Measurements from ENCODE around the gene ADK.
"Not testable (repeated sequence)": the region's sequence is repeated elsewhere in the genome, so short reads cannot be mapped to it uniquely, and the experiment has no call there.

ADK gene

DNA sequence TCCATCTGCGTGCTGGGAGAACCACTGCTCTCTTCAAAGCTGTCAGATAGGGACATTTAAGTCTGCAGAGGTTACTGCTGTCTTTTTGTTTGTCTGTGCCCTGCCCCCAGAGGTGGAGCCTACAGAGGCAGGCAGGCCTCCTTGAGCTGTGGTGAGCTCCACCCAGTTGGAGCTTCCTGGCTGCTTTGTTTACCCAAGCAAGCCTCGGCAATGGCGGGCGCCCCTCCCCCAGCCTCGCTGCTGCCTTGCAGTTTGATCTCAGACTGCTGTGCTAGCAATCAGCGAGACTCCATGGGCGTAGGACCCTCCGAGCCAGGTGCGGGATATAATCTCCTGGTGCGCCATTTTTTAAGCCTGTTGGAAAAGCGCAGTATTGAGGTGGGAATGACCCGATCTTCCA lies 422.5 kb downstream of the ADK start:
- not testable (repeated sequence) for H3K27ac Mint-ChIP-seq; H3K9me3 Mint-ChIP-seq (ENCODE audit: low read depth); H3K4me3 Mint-ChIP-seq; H3K27me3 Mint-ChIP-seq
- Mint-ChIP-seq H3K36me3 (peaks cover 17% of the 10 kb centered on the region), H3K4me1 (ENCODE audit: low read depth) (peaks cover 12% of the 10 kb centered on the region)

DNA sequence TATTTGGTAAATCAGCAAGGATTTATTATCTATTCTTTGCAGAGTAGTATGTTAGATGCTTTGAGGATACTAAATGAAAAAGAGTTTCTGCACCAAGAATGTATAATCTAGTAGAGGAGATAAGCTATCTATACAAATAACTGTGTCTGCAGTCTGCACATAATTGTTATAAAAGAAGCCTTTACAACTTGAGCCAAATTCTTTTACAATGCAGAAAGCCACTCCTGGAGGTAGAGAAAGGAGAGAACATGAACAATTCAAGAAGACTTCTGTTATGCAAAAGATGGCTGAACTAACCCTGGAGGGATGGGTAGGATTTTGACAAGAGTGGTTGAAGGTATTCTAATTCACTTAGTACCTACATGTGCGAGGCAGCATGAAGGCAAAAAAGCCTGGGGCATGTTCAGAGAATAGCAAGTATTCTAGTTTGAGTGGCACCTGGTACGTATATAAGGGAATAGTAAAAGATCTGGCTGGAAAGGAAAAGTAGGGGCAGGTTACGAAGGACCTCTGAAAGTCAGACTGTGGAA lies 424.2 kb downstream of the ADK start:
- peaks cover 17% of the 10 kb centered on the region for H3K36me3 Mint-ChIP-seq

DNA sequence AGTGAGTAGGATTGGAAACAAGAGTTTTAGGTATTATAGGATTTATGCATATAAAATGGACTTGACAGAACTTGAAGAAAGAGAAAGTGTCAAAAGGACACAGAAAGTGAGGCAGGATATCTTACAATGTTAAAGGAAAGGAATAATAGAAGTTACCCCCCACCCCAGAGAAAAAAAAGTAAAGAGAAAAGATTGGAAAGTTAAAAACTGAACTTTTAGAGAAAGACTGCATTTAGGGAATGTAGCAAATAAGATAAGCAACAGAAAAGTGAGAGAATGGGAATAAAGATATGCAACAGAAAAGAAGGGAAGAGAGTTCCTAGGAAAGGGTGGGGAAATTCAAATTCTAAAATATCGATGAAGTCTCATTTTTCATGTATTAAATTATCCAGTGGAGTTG lies 424.9 kb downstream of the ADK start:
- H3K36me3 Mint-ChIP-seq = peaks cover 20% of the 10 kb centered on the region
- H3K4me1 Mint-ChIP-seq (ENCODE audit: low read depth) = peaks cover 12% of the 10 kb centered on the region
- H3K27ac Mint-ChIP-seq = no peak overlapping the region
- no peaks in the 10 kb centered on the region for H3K27me3 Mint-ChIP-seq
- no peak overlapping the region for H3K4me3 Mint-ChIP-seq
- no peaks in the 10 kb centered on the region for H3K9me3 Mint-ChIP-seq (ENCODE audit: low read depth)

More for the DNA sequence above, 424.2 kb downstream of the ADK start:
- Mint-ChIP-seq H3K4me3 (no peak overlapping the region), H3K27ac (no peak overlapping the region), H3K27me3 (no peaks in the 10 kb centered on the region), H3K4me1 (ENCODE audit: low read depth) (peaks cover 12% of the 10 kb centered on the region), H3K9me3 (ENCODE audit: low read depth) (no peaks in the 10 kb centered on the region)

- Mint-ChIP-seq H3K4me3 (no peak overlapping the region), H3K36me3 (peaks cover 23% of the 10 kb centered on the region), H3K9me3 (ENCODE audit: low read depth) (peaks cover 3% of the 10 kb centered on the region)
These were observed 425.6 kb downstream of the ADK start for GRCh38 chr10:74576586-74576985.

GRCh38 chr10:74580438-74580837 lies 429.4 kb downstream of the ADK start:
- not testable (repeated sequence) for H3K27ac Mint-ChIP-seq, H3K27me3 Mint-ChIP-seq
- peaks cover 19% of the 10 kb centered on the region for H3K36me3 Mint-ChIP-seq

More at GRCh38 chr10:74576586-74576985, 425.6 kb downstream of the ADK start:
- H3K27ac Mint-ChIP-seq = peak overlapping the region; percentile 3
- peaks cover 16% of the 10 kb centered on the region for H3K4me1 Mint-ChIP-seq (ENCODE audit: low read depth)
- H3K27me3 Mint-ChIP-seq = no peaks in the 10 kb centered on the region

DNA sequence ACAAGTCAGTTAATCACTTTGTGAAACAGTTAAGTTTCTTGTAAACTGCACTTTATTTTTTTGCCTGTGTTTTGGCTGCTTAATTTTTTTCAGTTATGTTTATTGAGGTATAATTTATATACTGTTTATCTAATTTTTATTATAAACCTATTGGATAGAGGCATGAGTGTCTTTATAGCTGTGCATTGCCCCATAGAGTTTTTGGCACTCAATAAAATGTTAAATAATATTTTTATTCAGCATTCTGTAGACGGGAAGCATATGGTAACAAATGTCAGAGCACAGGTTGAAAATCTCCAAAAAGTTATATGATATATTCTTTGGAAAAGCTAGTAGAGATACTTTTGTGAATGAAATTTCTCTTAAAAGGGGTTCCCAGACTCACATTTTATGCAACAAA lies 431.5 kb downstream of the ADK start:
- peaks cover 4% of the 10 kb centered on the region for H3K9me3 Mint-ChIP-seq (ENCODE audit: low read depth)
- no peak overlapping the region for H3K4me3 Mint-ChIP-seq
- no peaks in the 10 kb centered on the region for H3K27me3 Mint-ChIP-seq
- H3K4me1 Mint-ChIP-seq (ENCODE audit: low read depth) = peaks cover 45% of the 10 kb centered on the region
- peaks cover 17% of the 10 kb centered on the region for H3K36me3 Mint-ChIP-seq
- peak overlapping the region; percentile 100 for H3K27ac Mint-ChIP-seq

More at GRCh38 chr10:74580438-74580837, 429.4 kb downstream of the ADK start:
- not testable (repeated sequence) for H3K4me3 Mint-ChIP-seq; H3K9me3 Mint-ChIP-seq (ENCODE audit: low read depth)
- peaks cover 38% of the 10 kb centered on the region for H3K4me1 Mint-ChIP-seq (ENCODE audit: low read depth)

DNA sequence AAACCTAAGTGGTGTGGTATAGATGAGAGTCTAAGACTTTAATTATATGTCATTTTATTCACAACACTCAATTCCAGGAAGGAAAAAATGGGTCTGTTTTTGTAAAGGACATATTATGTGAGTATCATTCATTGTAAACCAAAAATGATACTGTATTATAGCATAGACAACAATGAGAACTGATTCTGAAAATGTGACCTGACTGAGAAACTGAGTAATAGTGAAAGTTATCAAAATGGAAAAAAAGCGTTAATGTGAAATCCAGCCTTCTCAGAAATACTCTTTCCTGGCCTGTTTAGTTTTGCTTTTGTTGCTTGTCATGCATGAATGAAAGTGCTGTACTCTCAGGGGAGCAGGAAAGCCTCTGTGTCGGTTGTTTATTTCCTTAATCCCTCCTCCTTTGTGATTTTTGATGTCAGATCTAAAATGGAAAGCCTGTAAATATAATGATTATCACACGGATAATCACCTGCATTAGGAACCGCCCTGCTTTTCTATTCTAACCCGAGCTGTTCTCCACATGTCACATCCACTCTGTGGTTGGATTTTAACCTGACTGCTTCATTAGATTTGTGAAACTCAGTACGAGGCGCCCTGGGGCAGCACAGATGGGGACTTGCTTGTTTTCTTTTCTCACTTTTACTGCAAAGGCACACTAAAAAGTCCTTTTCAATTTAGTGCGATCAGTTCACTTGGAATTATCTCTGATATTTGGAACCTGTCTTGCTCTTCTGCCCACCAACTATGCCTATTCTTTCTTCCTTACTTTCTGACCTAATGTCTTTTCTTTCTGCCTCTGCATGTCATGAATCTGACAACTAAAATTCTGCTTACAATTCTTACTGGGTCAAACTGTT lies 434.4 kb downstream of the ADK start:
- Mint-ChIP-seq H3K27me3 (no peaks in the 10 kb centered on the region), H3K4me1 (ENCODE audit: low read depth) (peaks cover 74% of the 10 kb centered on the region), H3K4me3 (peak overlapping the region; percentile 92), H3K9me3 (ENCODE audit: low read depth) (peaks cover 4% of the 10 kb centered on the region), H3K36me3 (peaks cover 16% of the 10 kb centered on the region), H3K27ac (peak overlapping the region; percentile 100)

GRCh38 chr10:74586088-74586585 lies 435.1 kb downstream of the ADK start:
- Mint-ChIP-seq H3K36me3 (peaks cover 15% of the 10 kb centered on the region), H3K27ac (peak overlapping the region; percentile 100), H3K27me3 (no peaks in the 10 kb centered on the region), H3K4me3 (peak overlapping the region; percentile 92), H3K9me3 (ENCODE audit: low read depth) (peaks cover 4% of the 10 kb centered on the region), H3K4me1 (ENCODE audit: low read depth) (peaks cover 76% of the 10 kb centered on the region)

GRCh38 chr10:74587109-74587854 lies 436.3 kb downstream of the ADK start:
- H3K36me3 Mint-ChIP-seq = peaks cover 10% of the 10 kb centered on the region
- H3K4me1 Mint-ChIP-seq (ENCODE audit: low read depth) = peaks cover 73% of the 10 kb centered on the region
- H3K4me3 Mint-ChIP-seq = peak overlapping the region; percentile 64

DNA sequence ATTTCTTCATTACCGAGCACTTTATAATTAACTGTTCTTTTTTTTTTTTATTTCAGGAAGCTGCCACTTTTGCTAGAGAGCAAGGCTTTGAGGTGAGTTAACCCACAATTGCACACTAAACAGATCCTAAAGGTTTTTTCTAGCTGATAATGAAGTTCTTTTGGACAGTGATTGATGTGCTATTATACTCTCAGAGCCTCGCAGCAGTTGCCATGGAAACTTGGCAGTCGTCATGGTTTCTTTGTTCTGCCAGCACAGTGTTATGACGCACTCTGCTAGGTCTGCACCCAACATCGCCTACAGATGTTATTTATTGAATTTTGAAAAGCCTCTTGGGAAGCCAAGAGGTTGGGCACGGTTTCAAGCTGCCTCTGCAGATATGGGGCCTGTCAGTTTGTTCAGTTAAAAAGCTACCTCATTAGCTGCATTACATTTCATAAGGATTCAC lies 438.2 kb downstream of the ADK start:
- H3K27ac Mint-ChIP-seq = peak overlapping the region; percentile 91
- H3K4me1 Mint-ChIP-seq (ENCODE audit: low read depth) = peaks cover 69% of the 10 kb centered on the region
- H3K27me3 Mint-ChIP-seq = no peaks in the 10 kb centered on the region
- H3K4me3 Mint-ChIP-seq = peak overlapping the region; percentile 70
- peaks cover 8% of the 10 kb centered on the region for H3K36me3 Mint-ChIP-seq
- no peaks in the 10 kb centered on the region for H3K9me3 Mint-ChIP-seq (ENCODE audit: low read depth)

More at GRCh38 chr10:74587109-74587854, 436.3 kb downstream of the ADK start:
- no peaks in the 10 kb centered on the region for H3K27me3 Mint-ChIP-seq
- peak overlapping the region; percentile 94 for H3K27ac Mint-ChIP-seq
- H3K9me3 Mint-ChIP-seq (ENCODE audit: low read depth) = no peaks in the 10 kb centered on the region

DNA sequence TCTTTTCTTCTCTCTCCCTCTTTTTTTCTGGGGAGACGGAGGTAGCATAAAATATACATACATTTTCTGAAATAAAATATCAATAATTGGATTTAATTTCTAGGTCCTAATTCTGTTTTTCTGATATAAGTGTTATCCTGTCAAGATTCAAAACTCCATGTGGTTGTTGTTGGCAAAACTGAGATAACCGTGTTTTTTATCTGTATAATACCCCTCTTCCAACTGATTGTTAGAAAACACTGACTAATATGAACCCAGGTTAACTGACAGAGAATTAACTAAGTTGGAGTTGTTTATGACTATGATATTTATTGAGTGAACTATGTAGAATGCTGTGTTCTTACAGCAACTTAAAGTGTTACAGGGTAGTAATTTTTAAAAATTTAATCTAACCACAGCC lies 438.8 kb downstream of the ADK start:
- Mint-ChIP-seq H3K27me3 (no peaks in the 10 kb centered on the region), H3K9me3 (ENCODE audit: low read depth) (no peaks in the 10 kb centered on the region), H3K4me1 (ENCODE audit: low read depth) (peaks cover 65% of the 10 kb centered on the region), H3K27ac (peak overlapping the region; percentile 91), H3K4me3 (peak overlapping the region; percentile 70), H3K36me3 (peaks cover 8% of the 10 kb centered on the region)

- Mint-ChIP-seq H3K27ac (peak overlapping the region; percentile 59), H3K27me3 (no peaks in the 10 kb centered on the region), H3K4me3 (no peak overlapping the region), H3K36me3 (peaks cover 13% of the 10 kb centered on the region), H3K9me3 (ENCODE audit: low read depth) (no peaks in the 10 kb centered on the region), H3K4me1 (ENCODE audit: low read depth) (peaks cover 44% of the 10 kb centered on the region)
These were observed 442.4 kb downstream of the ADK start for GRCh38 chr10:74593470-74593869.

GRCh38 chr10:74596713-74597112 lies 445.7 kb downstream of the ADK start:
- Mint-ChIP-seq H3K36me3 (peaks cover 12% of the 10 kb centered on the region), H3K4me1 (ENCODE audit: low read depth) (peaks cover 23% of the 10 kb centered on the region), H3K27me3 (no peaks in the 10 kb centered on the region), H3K9me3 (ENCODE audit: low read depth) (no peaks in the 10 kb centered on the region), H3K27ac (no peak overlapping the region), H3K4me3 (no peak overlapping the region)

GRCh38 chr10:74598891-74599566 lies 448.0 kb downstream of the ADK start:
- no peak overlapping the region for H3K27ac Mint-ChIP-seq
- peaks cover 12% of the 10 kb centered on the region for H3K4me1 Mint-ChIP-seq (ENCODE audit: low read depth)
- H3K9me3 Mint-ChIP-seq (ENCODE audit: low read depth) = peaks cover 3% of the 10 kb centered on the region
- H3K27me3 Mint-ChIP-seq = no peaks in the 10 kb centered on the region
- H3K4me3 Mint-ChIP-seq = no peak overlapping the region
- H3K36me3 Mint-ChIP-seq = peaks cover 23% of the 10 kb centered on the region
